ENCODE data around the gene RNF19B.

RNF19B gene

DNA sequence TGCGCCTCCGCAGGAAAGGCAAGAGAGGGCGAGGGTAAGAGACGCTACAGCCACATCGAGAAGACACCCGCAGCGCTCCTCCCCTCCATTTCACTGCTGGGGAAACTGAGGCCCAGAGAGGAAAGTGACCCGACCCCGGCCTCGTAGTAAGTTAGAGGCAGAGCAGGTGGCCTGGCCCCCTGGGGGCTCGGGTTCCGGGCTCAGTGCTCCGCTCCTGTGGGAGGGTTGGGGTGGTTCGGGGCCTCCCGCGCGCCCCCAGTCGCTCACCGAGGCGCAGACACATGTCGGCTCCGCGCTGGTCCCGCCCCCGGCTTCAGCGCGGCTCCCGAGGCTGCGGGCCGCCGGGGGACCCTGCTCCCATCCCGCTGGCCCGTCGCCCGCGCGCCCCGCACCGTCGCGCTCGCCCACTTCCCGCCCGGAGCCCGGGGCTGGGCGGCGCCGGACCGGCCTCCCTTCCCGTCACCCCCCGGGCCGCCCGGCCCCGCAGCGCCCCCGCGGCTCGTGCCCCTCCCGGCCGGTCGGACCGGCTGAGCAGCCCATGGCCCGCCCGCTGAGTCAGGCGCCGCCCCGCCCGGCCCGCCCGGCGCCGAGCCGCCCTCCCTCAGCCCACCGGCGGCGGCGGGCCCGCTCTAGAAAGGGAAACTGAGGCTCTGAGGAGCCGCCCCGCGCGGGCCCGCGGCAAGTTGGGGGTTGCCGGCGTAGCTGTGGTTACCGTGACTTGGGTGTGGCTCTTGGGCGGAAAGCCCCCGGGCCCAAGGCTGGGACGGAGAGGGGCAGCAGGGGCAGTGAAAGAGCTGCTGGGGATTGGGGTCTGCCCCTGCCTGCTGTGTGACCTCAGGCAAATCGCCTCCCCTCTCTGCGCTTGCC is 63.4 kb downstream of the RNF19B start, which contains the start of gene TMEM54:
Gene TMEM54, minus strand, starts transcription at position 434 of the 867 bp plus-strand sequence. Its CDS starts 151 bp downstream, at position 283.
- no peak for DNase-seq

DNA sequence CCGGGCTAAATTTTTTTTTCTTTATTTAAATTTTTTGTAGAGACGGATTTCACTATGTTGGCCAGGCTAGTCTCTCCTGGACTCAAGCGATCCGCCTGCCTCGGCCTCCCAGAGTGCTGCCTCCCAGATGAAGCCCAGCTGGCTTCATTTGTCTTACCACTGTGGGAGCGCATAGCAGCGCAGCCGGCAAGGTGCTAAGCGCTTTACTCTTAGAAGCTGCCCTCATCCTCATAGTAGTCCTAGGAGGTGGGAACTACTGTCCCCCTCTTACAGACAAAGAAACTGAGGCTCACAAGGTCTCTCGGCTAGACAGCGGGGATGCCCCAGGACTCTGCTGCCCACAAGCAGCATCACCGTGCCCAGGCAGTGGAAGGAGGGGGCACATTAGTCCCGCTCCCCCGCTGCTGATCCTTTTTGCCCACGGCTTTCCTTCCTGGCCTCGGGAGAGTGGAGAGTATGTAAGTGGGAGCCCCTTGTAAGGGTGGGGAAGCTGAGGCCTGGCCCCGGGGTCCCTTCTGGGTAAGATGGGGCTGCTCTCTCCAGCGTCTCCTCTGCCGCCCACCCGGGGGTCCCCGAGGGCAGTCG is 64.1 kb downstream of the RNF19B start:
- no peak for DNase-seq

GRCh38 chr1:32899586-32900296 is 64.9 kb downstream of the RNF19B start:
- DNase-seq: no peak

GRCh38 chr1:32898958-32899357 is 65.7 kb downstream of the RNF19B start:
- DNase-seq: no peak

- no peak for DNase-seq
These were observed 66.6 kb downstream of the RNF19B start for GRCh38 chr1:32898056-32898455.

DNA sequence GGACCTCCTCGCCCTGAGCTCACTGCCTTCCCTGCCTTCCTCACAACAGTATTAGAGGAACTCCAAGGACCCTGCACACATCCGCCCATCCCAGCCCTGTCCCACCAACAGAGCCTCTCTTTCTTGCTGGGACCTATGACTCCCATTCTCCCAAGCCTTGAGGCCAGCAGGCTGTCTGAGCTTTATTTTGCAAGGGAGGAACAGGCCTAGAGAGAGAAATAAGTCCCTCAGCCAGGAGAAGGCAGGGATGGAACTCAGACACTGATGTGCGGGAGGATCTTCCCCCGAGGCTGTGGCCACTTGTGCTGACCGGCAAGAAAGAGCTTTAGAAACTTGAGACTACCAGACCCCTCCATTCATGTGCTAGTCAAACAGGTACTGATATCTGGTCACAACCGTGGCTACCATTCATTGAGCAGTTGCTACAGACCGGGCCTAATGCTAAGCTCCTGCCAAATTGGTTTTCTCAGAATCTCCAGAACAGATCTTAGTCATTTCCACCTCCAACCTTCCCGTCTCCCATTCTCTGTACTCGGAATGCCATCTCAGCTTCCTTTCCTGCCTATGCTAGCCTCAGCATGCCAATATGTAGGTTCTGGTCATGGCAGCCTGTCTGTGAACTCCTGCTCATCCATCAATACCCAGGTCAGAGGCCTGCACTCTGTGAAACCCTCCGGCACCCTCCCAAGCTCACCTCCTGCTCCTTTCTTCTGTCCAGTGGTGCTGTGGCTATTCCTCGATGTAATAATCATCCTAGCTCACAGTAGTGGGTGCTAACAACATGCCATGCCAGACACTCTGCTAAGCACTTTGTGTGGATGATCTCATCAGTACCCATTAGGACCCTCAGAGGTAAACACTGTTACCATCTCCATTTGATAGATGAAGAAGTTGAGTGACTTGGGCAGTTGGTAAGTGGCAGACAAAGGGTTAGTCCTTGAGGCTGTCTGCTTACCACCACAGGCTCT is 67.2 kb downstream of the RNF19B start:
- DNase-seq: no peak

DNA sequence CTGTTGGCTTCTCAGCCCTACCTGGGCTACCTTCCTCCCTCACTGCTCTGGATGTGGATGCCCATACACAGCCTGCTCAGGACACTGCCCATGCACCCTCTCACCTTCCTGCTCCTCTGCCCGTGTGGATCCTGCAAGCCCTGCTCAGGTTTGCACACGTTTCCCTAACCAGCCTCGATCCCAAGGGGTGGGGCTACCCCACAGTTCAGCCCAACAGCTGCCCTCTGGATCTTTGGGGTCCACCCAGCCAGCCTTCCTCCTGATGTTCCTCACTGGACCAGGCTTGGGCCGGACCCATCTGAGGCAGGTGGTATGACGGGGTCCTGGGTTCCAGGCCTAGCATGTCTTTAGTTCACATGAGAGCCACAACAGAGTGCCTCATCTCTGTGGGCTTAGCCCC is 68.2 kb downstream of the RNF19B start:
- DNase-seq: no peak

DNA sequence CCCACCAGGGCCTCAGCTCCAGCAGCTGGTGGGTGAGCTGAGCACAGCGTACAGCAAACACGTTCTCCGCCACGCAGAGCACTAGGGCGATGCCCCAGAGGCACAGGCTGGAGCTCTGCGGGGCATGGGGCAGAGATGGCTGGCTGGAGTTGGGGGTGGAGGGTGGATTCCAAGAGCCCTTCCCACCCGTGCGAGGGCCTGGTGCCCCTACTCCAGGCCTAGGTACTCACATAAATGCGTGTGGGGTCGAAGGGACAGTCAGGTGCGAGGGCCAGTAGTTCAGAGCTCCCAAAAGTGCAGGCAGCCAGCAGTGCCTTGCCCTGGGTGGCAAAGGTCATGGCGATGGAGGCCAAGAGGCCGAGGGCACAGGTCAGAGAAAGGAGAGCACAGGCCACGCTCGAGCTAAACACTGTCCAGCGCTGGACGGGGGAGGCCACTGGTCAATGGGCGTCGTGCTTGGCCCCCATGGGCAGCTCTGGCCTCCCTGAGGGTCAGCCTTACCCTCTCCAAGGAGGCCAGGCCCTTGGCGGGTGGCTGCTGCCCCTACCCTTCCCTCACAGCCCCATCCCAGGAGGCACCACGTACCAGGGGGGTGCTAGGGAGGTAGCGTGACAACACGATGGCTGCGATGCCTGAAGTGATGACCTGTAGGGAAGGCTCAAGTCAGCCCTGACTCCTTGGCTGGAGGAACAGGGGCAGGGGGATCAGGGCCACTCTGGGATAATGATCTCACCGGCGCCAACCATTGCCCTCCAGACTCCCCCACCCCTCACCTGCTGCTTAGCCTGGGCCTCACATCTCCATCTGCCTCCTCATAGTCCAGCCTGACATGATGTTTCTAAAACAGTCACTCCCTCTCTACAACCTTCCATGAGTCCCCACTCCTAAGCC is 69.0 kb downstream of the RNF19B start:
- no peak for DNase-seq

GRCh38 chr1:32894681-32895080 is 69.9 kb downstream of the RNF19B start:
- no peak for DNase-seq

GRCh38 chr1:32894019-32894600 is 70.5 kb downstream of the RNF19B start:
- DNase-seq: no peak

- no peak for DNase-seq
These were observed 71.2 kb downstream of the RNF19B start for GRCh38 chr1:32893198-32894018.

- no peak for DNase-seq
These were observed 72.0 kb downstream of the RNF19B start for GRCh38 chr1:32892368-32893197.

DNA sequence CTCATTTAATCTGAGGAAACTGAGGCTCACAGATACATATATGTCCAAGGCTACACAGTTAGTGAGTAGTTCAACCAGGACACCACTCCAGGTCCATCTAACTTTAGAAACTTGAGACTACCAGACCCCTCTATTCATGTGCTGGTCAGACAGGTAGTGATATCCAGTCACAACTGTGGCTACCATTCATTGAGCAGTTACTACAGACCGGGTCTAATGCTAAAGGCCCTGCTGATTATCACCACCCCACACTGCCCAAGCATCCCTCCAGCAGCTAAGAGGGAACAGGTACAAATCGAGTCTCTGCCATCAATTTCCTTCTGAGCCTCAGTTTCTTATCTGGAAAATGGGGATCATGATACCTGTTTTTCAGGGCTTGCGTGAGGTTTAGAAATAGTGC is 73.0 kb downstream of the RNF19B start:
- no peak for DNase-seq

- no peak for DNase-seq
These were observed 73.4 kb downstream of the RNF19B start for GRCh38 chr1:32891241-32891570.

- DNase-seq: no peak
These were observed 73.9 kb downstream of the RNF19B start for GRCh38 chr1:32890516-32891240.

GRCh38 chr1:32889731-32890278 is 74.8 kb downstream of the RNF19B start:
- no peak for DNase-seq

GRCh38 chr1:32888677-32889420 is 75.8 kb downstream of the RNF19B start:
- DNase-seq: no peak

GRCh38 chr1:32888134-32888533 is 76.5 kb downstream of the RNF19B start:
- no peak for DNase-seq
